ENCODE measurements around the gene FIBP.

The FIBP gene

GRCh38 chr11:65888163-65888814 is at the start of gene FIBP:
Gene FIBP, minus strand, starts transcription at chr11:65888471. Its CDS starts 53 bp downstream, at chr11:65888418.
- peak; percentile 96 for DNase-seq

- DNase-seq = no peak
These were observed 49.5 kb upstream of the FIBP start for GRCh38 chr11:65937766-65938165.

GRCh38 chr11:65934014-65934413 is 45.7 kb upstream of the FIBP start:
- DNase-seq = no peak

- DNase-seq = no peak
These were observed 44.3 kb upstream of the FIBP start for GRCh38 chr11:65932558-65932919.

GRCh38 chr11:65931773-65932557 is 43.7 kb upstream of the FIBP start:
- DNase-seq = no peak

- no peak for DNase-seq
These were observed 40.4 kb upstream of the FIBP start for GRCh38 chr11:65928667-65929066.

GRCh38 chr11:65927904-65928397 is 39.7 kb upstream of the FIBP start:
- peak; percentile 88 for DNase-seq

GRCh38 chr11:65925397-65925796 is 37.1 kb upstream of the FIBP start:
- no peak for DNase-seq

- DNase-seq = no peak
These were observed 34.3 kb upstream of the FIBP start for GRCh38 chr11:65922565-65922964.

GRCh38 chr11:65921876-65922275 is 33.6 kb upstream of the FIBP start:
- DNase-seq = no peak

GRCh38 chr11:65921033-65921555 is 32.8 kb upstream of the FIBP start:
- DNase-seq = no peak

GRCh38 chr11:65920372-65920802 is 32.1 kb upstream of the FIBP start:
- DNase-seq = no peak

- DNase-seq = peak; percentile 72
These were observed 31.5 kb upstream of the FIBP start for GRCh38 chr11:65919573-65920371.

- DNase-seq = peak; percentile 99
These were observed 30.9 kb upstream of the FIBP start, which contains the start of gene DRAP1 for GRCh38 chr11:65919141-65919572. Gene DRAP1, plus strand, starts transcription at chr11:65919426. Its CDS starts 76 bp downstream, at chr11:65919502.

- DNase-seq = no peak
These were observed 30.2 kb upstream of the FIBP start, which contains the start of gene C11orf68 for GRCh38 chr11:65918211-65919140. Gene C11orf68, minus strand, starts transcription at chr11:65919062. Its CDS starts 31 bp downstream, at chr11:65919031.

GRCh38 chr11:65917434-65918210 is 29.4 kb upstream of the FIBP start:
- no peak for DNase-seq

GRCh38 chr11:65917077-65917433 is 28.8 kb upstream of the FIBP start:
- DNase-seq = no peak

- no peak for DNase-seq
These were observed 28.1 kb upstream of the FIBP start for GRCh38 chr11:65916391-65916790.

GRCh38 chr11:65915821-65916251 is 27.6 kb upstream of the FIBP start:
- no peak for DNase-seq

- no peak for DNase-seq
These were observed 27.0 kb upstream of the FIBP start for GRCh38 chr11:65915101-65915820.
